Activated CD4-positive, alpha-beta memory T cell treated with anti-CD3 and anti-CD28 coated beads for 36 hours (primary cell): ENCODE data around the gene POLD3. TPM values are rescaled to one million over a fixed set of nuclear protein-coding genes. Genes with fewer than 3 reads are reported as not detected.

Experiments
- CTCF ChIA-PET: fragments of 350-600 bp; sonication (Branson Sonifier 250); formaldehyde crosslinking; loops from one replicate; lab custom pipeline; 2021; ENCODE audit warnings: antibody characterized with exemption, inconsistent platforms; lab: Charles Lee
- POLR2A ChIA-PET: fragments of 350-600 bp; sonication (Branson Sonifier 250); formaldehyde crosslinking; loops from one replicate; lab custom pipeline; 2021; ENCODE audit warnings: antibody characterized with exemption; lab: Charles Lee
- DNase-seq: peaks from one replicate; pipeline ENCODE4 v3.0.0-alpha.2; 2020
- H3K27ac Mint-ChIP-seq: one replicate; pipeline ENCODE4 v1.8.0; 2021; ENCODE audit warnings: mixed read lengths
- H3K27me3 Mint-ChIP-seq: one replicate; pipeline ENCODE4 v1.8.0; 2021; ENCODE audit warnings: mixed read lengths
- H3K36me3 Mint-ChIP-seq: one replicate; pipeline ENCODE4 v1.8.0; 2021; ENCODE audit warnings: mixed read lengths
- H3K4me1 Mint-ChIP-seq: one replicate; pipeline ENCODE4 v1.8.0; 2021; ENCODE audit warnings: low read depth, mixed read lengths
- H3K4me3 Mint-ChIP-seq: one replicate; pipeline ENCODE4 v1.8.0; 2021; ENCODE audit warnings: mild to moderate bottlenecking, mixed read lengths
- H3K9me3 Mint-ChIP-seq: one replicate; pipeline ENCODE4 v1.8.0; 2021; ENCODE audit warnings: mixed read lengths
- intact Hi-C: fragments of 100-400 bp; cut with micrococcal nuclease; formaldehyde crosslinking; loops from one replicate; pipeline ENCODE4 v1.15.1; 2023
- total RNA-seq, 2 experiments: library from RNA; stranded (reverse); gene quantifications; one replicate each; pipeline ENCODE4 v1.2.3, GENCODE V29; 2021

Gene POLD3
- total RNA-seq, 2 experiments from 2014 or later: 60.8 to 61.4 TPM

DNA sequence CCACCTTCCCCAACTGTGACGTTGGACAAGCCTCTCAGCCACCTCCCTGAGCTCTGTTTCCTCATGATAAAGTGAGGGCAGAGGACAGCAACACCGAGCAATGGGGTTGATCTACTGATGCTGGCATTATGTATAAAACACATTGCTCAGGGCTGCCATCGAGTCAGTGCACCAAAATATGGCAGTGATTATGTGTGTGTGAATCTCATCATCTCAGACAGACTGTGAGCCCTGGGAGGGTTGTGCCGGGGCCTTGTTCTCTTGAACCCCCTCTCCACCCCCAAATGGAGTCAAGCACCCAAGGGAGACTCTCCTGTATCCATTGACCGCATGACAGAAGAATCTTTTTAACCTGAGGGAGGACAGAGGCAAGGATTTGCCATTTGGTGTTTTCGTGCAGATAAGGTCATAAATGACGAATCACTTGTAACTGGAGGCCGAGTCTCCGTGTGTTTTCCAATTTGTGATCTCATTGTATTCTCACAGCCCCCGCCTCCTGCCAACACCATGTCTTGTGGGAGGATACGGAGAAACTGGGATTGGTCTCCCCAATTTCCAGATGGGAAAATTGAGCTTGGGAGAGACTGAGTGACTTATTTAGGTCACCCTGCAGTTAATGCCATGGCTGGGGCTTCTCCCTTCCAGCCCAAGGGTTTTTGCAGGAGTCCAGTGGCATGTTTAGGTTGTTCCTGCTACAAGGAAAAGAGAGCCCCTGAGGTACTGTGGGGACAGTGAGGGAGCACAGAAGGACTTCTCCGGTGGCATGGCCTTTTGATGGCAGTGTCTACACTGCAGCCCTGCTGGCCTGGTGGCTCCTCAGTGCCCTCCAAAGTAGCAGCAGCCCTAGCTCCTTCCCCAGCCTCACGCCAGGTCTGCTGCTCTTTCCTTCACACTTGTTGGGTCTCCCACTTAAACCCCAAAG, 86.5 kb downstream of the POLD3 start:
- intact Hi-C loops: no loop called here
- H3K27ac Mint-ChIP-seq: no peak overlapping the region
- DNase-seq: no peak
- H3K36me3 Mint-ChIP-seq: no peaks in the 10 kb centered on the region
- no peaks in the 10 kb centered on the region for H3K9me3 Mint-ChIP-seq
- CTCF ChIA-PET: interaction anchor here (2.1 kb wide), 1 partner anchor 23 kb away, joined by 10 read pairs; no protein-coding TSS in a partner anchor
- peaks cover 12% of the 10 kb centered on the region for H3K27me3 Mint-ChIP-seq
- no peak overlapping the region for H3K4me3 Mint-ChIP-seq
- POLR2A ChIA-PET: no interaction called here
- no peaks in the 10 kb centered on the region for H3K4me1 Mint-ChIP-seq

- Mint-ChIP-seq H3K4me3 (no peak overlapping the region), H3K27ac (no peak overlapping the region), H3K9me3 (no peaks in the 10 kb centered on the region), H3K4me1 (no peaks in the 10 kb centered on the region), H3K36me3 (no peaks in the 10 kb centered on the region), H3K27me3 (peaks cover 16% of the 10 kb centered on the region)
- ChIA-PET CTCF (no interaction called here), POLR2A (no interaction called here)
- no peak for DNase-seq
- intact Hi-C loops: no loop called here
Observed at GRCh38 chr11:74679513-74679865, 87.1 kb downstream of the POLD3 start.

- Mint-ChIP-seq H3K36me3 (no peaks in the 10 kb centered on the region), H3K9me3 (no peaks in the 10 kb centered on the region), H3K4me1 (no peaks in the 10 kb centered on the region), H3K4me3 (no peak overlapping the region), H3K27me3 (peaks cover 16% of the 10 kb centered on the region), H3K27ac (no peak overlapping the region)
- no peak for DNase-seq
- intact Hi-C loops: no loop called here
- ChIA-PET POLR2A (no interaction called here), CTCF (interaction anchor here (1.8 kb wide), 1 partner anchor 22 kb away, joined by 6 read pairs; no protein-coding TSS in a partner anchor)
Observed at GRCh38 chr11:74680035-74680671, 87.8 kb downstream of the POLD3 start.

GRCh38 chr11:74680703-74681531, 88.5 kb downstream of the POLD3 start:
- CTCF ChIA-PET: interaction anchor here (0.7 to 1.8 kb wide), 2 partner anchors 21 to 465 kb away, joined by 3 to 6 read pairs; no protein-coding TSS in a partner anchor
- intact Hi-C loops: no loop called here
- Mint-ChIP-seq H3K27me3 (peaks cover 16% of the 10 kb centered on the region), H3K4me1 (no peaks in the 10 kb centered on the region), H3K27ac (no peak overlapping the region), H3K4me3 (no peak overlapping the region), H3K9me3 (no peaks in the 10 kb centered on the region), H3K36me3 (no peaks in the 10 kb centered on the region)
- POLR2A ChIA-PET: no interaction called here
- DNase-seq: no peak

DNA sequence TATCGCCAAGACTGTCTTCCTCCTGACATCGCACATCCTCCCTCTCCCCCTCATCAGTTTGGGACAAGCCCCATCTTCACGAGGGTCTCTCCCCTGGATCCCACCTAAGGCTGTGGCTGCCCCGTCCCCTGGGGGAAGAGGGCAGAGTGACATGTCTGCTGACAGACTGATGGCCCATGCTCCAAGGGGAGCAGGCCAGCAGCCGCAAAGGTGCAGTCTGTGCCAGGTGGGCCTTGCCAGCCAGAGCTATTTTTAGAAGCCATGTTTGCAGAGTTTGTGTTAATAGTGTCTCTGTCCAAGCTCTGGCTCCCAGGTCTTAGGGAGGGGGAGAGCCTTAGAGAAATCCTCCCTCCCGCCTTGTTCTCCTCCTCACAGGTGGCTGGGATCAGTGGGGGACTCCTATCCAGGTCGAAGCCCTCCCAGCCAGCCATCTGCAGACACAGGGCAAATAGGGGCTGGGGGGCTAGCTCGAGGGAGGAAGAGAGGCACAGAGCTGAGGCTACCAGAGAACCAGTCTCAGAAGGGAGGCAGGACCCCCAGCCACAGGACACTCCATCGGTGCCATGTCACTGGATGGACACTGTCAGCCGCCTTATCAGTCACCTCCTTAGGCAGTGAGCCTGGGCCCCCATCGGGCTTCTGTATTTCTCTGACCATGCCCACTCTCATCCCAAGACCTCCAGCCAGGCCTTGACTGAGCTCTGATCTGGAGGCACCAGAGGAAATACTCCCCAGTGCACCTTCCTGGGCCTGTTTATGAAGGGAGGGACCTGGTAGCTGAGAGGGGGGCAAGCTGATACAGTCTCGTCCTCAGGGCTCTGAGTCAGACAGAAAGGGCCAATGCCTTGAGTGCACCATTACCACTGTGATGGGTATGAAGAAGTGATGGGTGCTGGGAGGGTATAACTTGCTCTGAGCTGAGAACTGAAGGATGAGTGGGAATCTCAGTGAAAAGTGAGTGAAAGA, 89.6 kb downstream of the POLD3 start:
- no peaks in the 10 kb centered on the region for H3K9me3 Mint-ChIP-seq
- peaks cover 16% of the 10 kb centered on the region for H3K27me3 Mint-ChIP-seq
- ChIA-PET CTCF (interaction anchor here (1.0 to 1.8 kb wide), 2 partner anchors 20 to 58 kb away, joined by 4 to 6 read pairs; no protein-coding TSS in a partner anchor), POLR2A (no interaction called here)
- H3K36me3 Mint-ChIP-seq: no peaks in the 10 kb centered on the region
- H3K27ac Mint-ChIP-seq: no peak overlapping the region
- H3K4me1 Mint-ChIP-seq: no peaks in the 10 kb centered on the region
- DNase-seq: no peak
- intact Hi-C loops: no loop called here
- no peak overlapping the region for H3K4me3 Mint-ChIP-seq

- CTCF ChIA-PET: interaction anchor here (1.0 kb wide), 2 partner anchors 44 to 57 kb away, joined by 3 to 4 read pairs; no protein-coding TSS in a partner anchor
- Mint-ChIP-seq H3K36me3 (no peaks in the 10 kb centered on the region), H3K4me1 (no peaks in the 10 kb centered on the region), H3K9me3 (no peaks in the 10 kb centered on the region), H3K27me3 (peaks cover 16% of the 10 kb centered on the region), H3K27ac (no peak overlapping the region), H3K4me3 (no peak overlapping the region)
- POLR2A ChIA-PET: no interaction called here
- intact Hi-C loops: no loop called here
- DNase-seq: no peak
Observed at GRCh38 chr11:74682731-74683278, 90.4 kb downstream of the POLD3 start.

GRCh38 chr11:74683279-74683871, 91.0 kb downstream of the POLD3 start:
- Mint-ChIP-seq H3K4me3 (no peak overlapping the region), H3K9me3 (no peaks in the 10 kb centered on the region), H3K36me3 (no peaks in the 10 kb centered on the region), H3K27ac (no peak overlapping the region), H3K27me3 (peaks cover 16% of the 10 kb centered on the region), H3K4me1 (no peaks in the 10 kb centered on the region)
- intact Hi-C loops: no loop called here
- ChIA-PET CTCF (interaction anchor here (1.0 kb wide), 2 partner anchors 43 to 56 kb away, joined by 3 to 4 read pairs; no protein-coding TSS in a partner anchor), POLR2A (no interaction called here)
- DNase-seq: peak; percentile 13

- intact Hi-C loops: no loop called here
- H3K27ac Mint-ChIP-seq: no peak overlapping the region
- H3K4me3 Mint-ChIP-seq: no peak overlapping the region
- H3K27me3 Mint-ChIP-seq: peaks cover 16% of the 10 kb centered on the region
- no peaks in the 10 kb centered on the region for H3K9me3 Mint-ChIP-seq
- CTCF ChIA-PET: interaction anchor here (1.0 kb wide), 1 partner anchor 42 kb away, joined by 3 read pairs; no protein-coding TSS in a partner anchor
- no peaks in the 10 kb centered on the region for H3K36me3 Mint-ChIP-seq
- DNase-seq: no peak
- no peaks in the 10 kb centered on the region for H3K4me1 Mint-ChIP-seq
- POLR2A ChIA-PET: no interaction called here
Observed at GRCh38 chr11:74683941-74684481, 91.6 kb downstream of the POLD3 start.

GRCh38 chr11:74684661-74685060, 92.3 kb downstream of the POLD3 start:
- DNase-seq: no peak
- ChIA-PET POLR2A (no interaction called here), CTCF (interaction anchor here (1.1 to 4.1 kb wide), 2 partner anchors 17 to 55 kb away, joined by 3 to 18 read pairs; no protein-coding TSS in a partner anchor)
- intact Hi-C loops: no loop called here
- peaks cover 16% of the 10 kb centered on the region for H3K27me3 Mint-ChIP-seq
- H3K4me3 Mint-ChIP-seq: no peak overlapping the region
- H3K9me3 Mint-ChIP-seq: no peaks in the 10 kb centered on the region
- no peaks in the 10 kb centered on the region for H3K36me3 Mint-ChIP-seq
- H3K4me1 Mint-ChIP-seq: no peaks in the 10 kb centered on the region
- no peak overlapping the region for H3K27ac Mint-ChIP-seq

GRCh38 chr11:74685338-74685737, 93.0 kb downstream of the POLD3 start:
- ChIA-PET POLR2A (no interaction called here), CTCF (interaction anchor here (0.7 to 4.1 kb wide), 3 partner anchors 17 to 158 kb away, joined by 3 to 18 read pairs (median 5); no protein-coding TSS in a partner anchor)
- Mint-ChIP-seq H3K27me3 (peaks cover 14% of the 10 kb centered on the region), H3K4me3 (no peak overlapping the region), H3K27ac (no peak overlapping the region), H3K4me1 (no peaks in the 10 kb centered on the region), H3K36me3 (no peaks in the 10 kb centered on the region), H3K9me3 (no peaks in the 10 kb centered on the region)
- intact Hi-C loops: no loop called here
- DNase-seq: no peak
